ENCODE data around the gene BSG.
"Not testable (repeated sequence)": the region's sequence is repeated elsewhere in the genome, so short reads cannot be mapped to it uniquely, and the experiment has no call there.

The BSG gene

GRCh38 chr19:584240-585001 lies 12.0 kb downstream of the BSG start:
- no peak; the same call in 1 of the 2 replicates for TF ChIP-seq POLR2A (IDR thresholded peaks at IDR 0.05; ENCODE audit: low read depth, low read length)
- TF ChIP-seq POLR2AphosphoS5 (IDR thresholded peaks at IDR 0.05; ENCODE audit: low read depth, low read length) = peak; percentile 65; the same call in 1 of the 2 replicates
- peak; percentile 90 for DNase-seq (ENCODE audit: insufficient read length)
- FAIRE-seq = peak; percentile 27

- not testable (repeated sequence) for FAIRE-seq; DNase-seq (ENCODE audit: insufficient read length)
Measured at GRCh38 chr19:585146-585545, 12.8 kb downstream of the BSG start.

- DNase-seq (ENCODE audit: insufficient read length) (no peak), FAIRE-seq (no peak)
- TF ChIP-seq POLR2AphosphoS5 (IDR thresholded peaks at IDR 0.05; ENCODE audit: low read depth, low read length) = no peak
- no peak for TF ChIP-seq POLR2A (IDR thresholded peaks at IDR 0.05; ENCODE audit: low read depth, low read length)
- TF ChIP-seq TAF1 (IDR thresholded peaks at IDR 0.05; ENCODE audit: borderline replicate concordance, low read depth, low read length) = no peak
Measured at GRCh38 chr19:585551-586110, 13.2 kb downstream of the BSG start.

GRCh38 chr19:588093-588740 lies 15.8 kb downstream of the BSG start:
- peak; percentile 61 for DNase-seq (ENCODE audit: insufficient read length)
- TF ChIP-seq POLR2AphosphoS5 (IDR thresholded peaks at IDR 0.05; ENCODE audit: low read depth, low read length) (no peak), TAF1 (IDR thresholded peaks at IDR 0.05; ENCODE audit: borderline replicate concordance, low read depth, low read length) (no peak), POLR2A (IDR thresholded peaks at IDR 0.05; ENCODE audit: low read depth, low read length) (no peak)

GRCh38 chr19:588741-589692 lies 16.6 kb downstream of the BSG start:
- no peak for FAIRE-seq
- DNase-seq (ENCODE audit: insufficient read length) = no peak

More at GRCh38 chr19:588093-588740, 15.8 kb downstream of the BSG start:
- peak; percentile 5 for FAIRE-seq

GRCh38 chr19:589693-590395 lies 17.4 kb downstream of the BSG start, which contains the start of gene HCN2:
HCN2 (plus strand) TSS chr19:589881; CDS start chr19:589946, 65 bp downstream.
- FAIRE-seq = no peak
- TF ChIP-seq POLR2A (IDR thresholded peaks at IDR 0.05; ENCODE audit: low read depth, low read length) (no peak), POLR2AphosphoS5 (IDR thresholded peaks at IDR 0.05; ENCODE audit: low read depth, low read length) (no peak), TAF1 (IDR thresholded peaks at IDR 0.05; ENCODE audit: borderline replicate concordance, low read depth, low read length) (no peak)
- no peak for DNase-seq (ENCODE audit: insufficient read length)

More at GRCh38 chr19:588741-589692, 16.6 kb downstream of the BSG start:
- TF ChIP-seq POLR2A (IDR thresholded peaks at IDR 0.05; ENCODE audit: low read depth, low read length) = no peak
- no peak for TF ChIP-seq TAF1 (IDR thresholded peaks at IDR 0.05; ENCODE audit: borderline replicate concordance, low read depth, low read length)
- TF ChIP-seq POLR2AphosphoS5 (IDR thresholded peaks at IDR 0.05; ENCODE audit: low read depth, low read length) = no peak

- FAIRE-seq = no peak
- TF ChIP-seq POLR2AphosphoS5 (IDR thresholded peaks at IDR 0.05; ENCODE audit: low read depth, low read length) (no peak), POLR2A (IDR thresholded peaks at IDR 0.05; ENCODE audit: low read depth, low read length) (no peak), TAF1 (IDR thresholded peaks at IDR 0.05; ENCODE audit: borderline replicate concordance, low read depth, low read length) (no peak)
- DNase-seq (ENCODE audit: insufficient read length) = no peak
Measured at GRCh38 chr19:590396-590745, 18.0 kb downstream of the BSG start.

- no peak for DNase-seq (ENCODE audit: insufficient read length)
- FAIRE-seq = no peak
- TF ChIP-seq POLR2AphosphoS5 (IDR thresholded peaks at IDR 0.05; ENCODE audit: low read depth, low read length) = no peak
- no peak for TF ChIP-seq POLR2A (IDR thresholded peaks at IDR 0.05; ENCODE audit: low read depth, low read length)
- TF ChIP-seq TAF1 (IDR thresholded peaks at IDR 0.05; ENCODE audit: borderline replicate concordance, low read depth, low read length) = no peak
Measured at GRCh38 chr19:590750-591098, 18.3 kb downstream of the BSG start.

- no peak for FAIRE-seq
- TF ChIP-seq POLR2AphosphoS5 (IDR thresholded peaks at IDR 0.05; ENCODE audit: low read depth, low read length) = no peak
- no peak for TF ChIP-seq TAF1 (IDR thresholded peaks at IDR 0.05; ENCODE audit: borderline replicate concordance, low read depth, low read length)
- TF ChIP-seq POLR2A (IDR thresholded peaks at IDR 0.05; ENCODE audit: low read depth, low read length) = no peak
- no peak for DNase-seq (ENCODE audit: insufficient read length)
Measured at GRCh38 chr19:591099-591958, 18.9 kb downstream of the BSG start.

GRCh38 chr19:592101-592500 lies 19.7 kb downstream of the BSG start:
- TF ChIP-seq POLR2AphosphoS5 (IDR thresholded peaks at IDR 0.05; ENCODE audit: low read depth, low read length) (no peak), TAF1 (IDR thresholded peaks at IDR 0.05; ENCODE audit: borderline replicate concordance, low read depth, low read length) (no peak), POLR2A (IDR thresholded peaks at IDR 0.05; ENCODE audit: low read depth, low read length) (no peak)
- FAIRE-seq = no peak
- DNase-seq (ENCODE audit: insufficient read length) = no peak
